K562 (cell line): ENCODE measurements around the gene ATXN1.

Experiments used
- BRD4 ChIP-seq: fragments of 200-600 bp; sonication (generic); IDR thresholded peaks from 2 replicates; pipeline ENCODE4 v1.6.1; 2017; ENCODE audit warnings: inconsistent platforms
- GABPA ChIP-seq: fragments of 200-800 bp; sonication (Bioruptor generic); conservative IDR thresholded peaks from 2 replicates; pipeline ENCODE4 v1.6.1; 2016; ENCODE audit warnings: low read depth, missing genetic modification characterization, missing compliant biosample characterization
- KDM5B ChIP-seq: fragments of 200-600 bp; sonication (generic); IDR thresholded peaks from 2 replicates; pipeline ENCODE4 v1.6.1; 2012; ENCODE audit warnings: low read depth, mild to moderate bottlenecking, moderate library complexity, low read length, control low read depth, inconsistent platforms; ENCODE audit not compliant: insufficient replicate concordance
- NFRKB ChIP-seq: fragments of 450-650 bp; IDR thresholded peaks from 2 replicates; pipeline ENCODE4 v1.6.1; 2016; ENCODE audit warnings: low read depth
- POLR2A ChIP-seq: fragments of 450-650 bp; conservative IDR thresholded peaks from 2 replicates; pipeline ENCODE4 v1.6.1; 2016
- POLR2AphosphoS5 ChIP-seq: IDR thresholded peaks from 2 replicates; pipeline ENCODE4 v1.6.1; 2011; ENCODE audit warnings: mild to moderate bottlenecking, low read depth, low read length, moderate library complexity; ENCODE audit not compliant: control insufficient read depth, insufficient read depth
- TF ChIP-seq, protein P1 (sequence below), 3 experiments: IDR thresholded peaks in 2 of 3; conservative IDR thresholded peaks in 1 of 3; 2 replicates each; pipeline ENCODE4 v1.5.1; 2011 to 2012; ENCODE audit warnings: low read length in 3 of 3, mild to moderate bottlenecking in 3 of 3, control low read depth in 2 of 3, improper control_type of control experiment in 1 of 3, inconsistent platforms in 1 of 3, low read depth in 1 of 3, mixed read lengths in 1 of 3, moderate library complexity in 1 of 3; ENCODE audit not compliant: insufficient read depth in 2 of 3
- TF ChIP-seq, protein P2 (sequence below): sonication (generic); formaldehyde crosslinking; IDR thresholded peaks from 2 replicates; pipeline ENCODE4 v1.4.0; 2020; ENCODE audit warnings: mild to moderate bottlenecking, missing genetic modification reagents
- TF ChIP-seq, protein P3 (sequence below): fragments of 450-650 bp; formaldehyde crosslinking; IDR thresholded peaks from 2 replicates; pipeline ENCODE4 v1.4.0; 2020; ENCODE audit warnings: mild to moderate bottlenecking, moderate library complexity
- TF ChIP-seq, protein P4 (sequence below): sonication (generic); formaldehyde crosslinking; IDR thresholded peaks from 2 replicates; pipeline ENCODE4 v1.8.0; 2023; ENCODE audit warnings: missing genetic modification reagents, mild to moderate bottlenecking, borderline replicate concordance
- TF ChIP-seq, protein P5 (sequence below): sonication (generic); formaldehyde crosslinking; IDR thresholded peaks from 2 replicates; pipeline ENCODE4 v1.8.1; 2023; ENCODE audit warnings: missing genetic modification reagents, mild to moderate bottlenecking, borderline replicate concordance

DNA sequence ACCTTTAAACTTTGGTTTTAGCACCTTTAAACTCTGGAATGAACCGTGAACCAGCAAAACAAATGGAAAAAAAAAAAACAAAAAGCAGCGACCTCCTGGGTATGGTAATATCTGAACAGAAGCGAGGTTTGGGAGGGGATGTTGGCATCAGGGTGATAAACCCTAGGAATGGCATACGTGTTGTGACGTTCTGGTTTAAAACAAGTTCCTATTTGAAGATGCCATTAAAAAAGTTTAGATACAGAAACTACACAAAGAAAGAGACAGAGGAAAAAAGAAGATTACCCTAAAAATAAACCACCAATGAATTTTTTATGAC lies 60.4 kb downstream of the ATXN1 start:
- TF ChIP-seq, protein P1, sequence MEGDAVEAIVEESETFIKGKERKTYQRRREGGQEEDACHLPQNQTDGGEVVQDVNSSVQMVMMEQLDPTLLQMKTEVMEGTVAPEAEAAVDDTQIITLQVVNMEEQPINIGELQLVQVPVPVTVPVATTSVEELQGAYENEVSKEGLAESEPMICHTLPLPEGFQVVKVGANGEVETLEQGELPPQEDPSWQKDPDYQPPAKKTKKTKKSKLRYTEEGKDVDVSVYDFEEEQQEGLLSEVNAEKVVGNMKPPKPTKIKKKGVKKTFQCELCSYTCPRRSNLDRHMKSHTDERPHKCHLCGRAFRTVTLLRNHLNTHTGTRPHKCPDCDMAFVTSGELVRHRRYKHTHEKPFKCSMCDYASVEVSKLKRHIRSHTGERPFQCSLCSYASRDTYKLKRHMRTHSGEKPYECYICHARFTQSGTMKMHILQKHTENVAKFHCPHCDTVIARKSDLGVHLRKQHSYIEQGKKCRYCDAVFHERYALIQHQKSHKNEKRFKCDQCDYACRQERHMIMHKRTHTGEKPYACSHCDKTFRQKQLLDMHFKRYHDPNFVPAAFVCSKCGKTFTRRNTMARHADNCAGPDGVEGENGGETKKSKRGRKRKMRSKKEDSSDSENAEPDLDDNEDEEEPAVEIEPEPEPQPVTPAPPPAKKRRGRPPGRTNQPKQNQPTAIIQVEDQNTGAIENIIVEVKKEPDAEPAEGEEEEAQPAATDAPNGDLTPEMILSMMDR (IDR thresholded peaks at IDR 0.05 in 2 of 3, conservative IDR thresholded peaks at IDR 0.05 in 1 of 3; ENCODE audit: insufficient read depth in 2 of 3, low read depth in 1 of 3, low read length in 3 of 3), result no peak
- TF ChIP-seq, protein P2, sequence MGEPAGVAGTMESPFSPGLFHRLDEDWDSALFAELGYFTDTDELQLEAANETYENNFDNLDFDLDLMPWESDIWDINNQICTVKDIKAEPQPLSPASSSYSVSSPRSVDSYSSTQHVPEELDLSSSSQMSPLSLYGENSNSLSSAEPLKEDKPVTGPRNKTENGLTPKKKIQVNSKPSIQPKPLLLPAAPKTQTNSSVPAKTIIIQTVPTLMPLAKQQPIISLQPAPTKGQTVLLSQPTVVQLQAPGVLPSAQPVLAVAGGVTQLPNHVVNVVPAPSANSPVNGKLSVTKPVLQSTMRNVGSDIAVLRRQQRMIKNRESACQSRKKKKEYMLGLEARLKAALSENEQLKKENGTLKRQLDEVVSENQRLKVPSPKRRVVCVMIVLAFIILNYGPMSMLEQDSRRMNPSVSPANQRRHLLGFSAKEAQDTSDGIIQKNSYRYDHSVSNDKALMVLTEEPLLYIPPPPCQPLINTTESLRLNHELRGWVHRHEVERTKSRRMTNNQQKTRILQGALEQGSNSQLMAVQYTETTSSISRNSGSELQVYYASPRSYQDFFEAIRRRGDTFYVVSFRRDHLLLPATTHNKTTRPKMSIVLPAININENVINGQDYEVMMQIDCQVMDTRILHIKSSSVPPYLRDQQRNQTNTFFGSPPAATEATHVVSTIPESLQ (CRISPR knock-in tag), result no peak
- TF ChIP-seq, protein P3, sequence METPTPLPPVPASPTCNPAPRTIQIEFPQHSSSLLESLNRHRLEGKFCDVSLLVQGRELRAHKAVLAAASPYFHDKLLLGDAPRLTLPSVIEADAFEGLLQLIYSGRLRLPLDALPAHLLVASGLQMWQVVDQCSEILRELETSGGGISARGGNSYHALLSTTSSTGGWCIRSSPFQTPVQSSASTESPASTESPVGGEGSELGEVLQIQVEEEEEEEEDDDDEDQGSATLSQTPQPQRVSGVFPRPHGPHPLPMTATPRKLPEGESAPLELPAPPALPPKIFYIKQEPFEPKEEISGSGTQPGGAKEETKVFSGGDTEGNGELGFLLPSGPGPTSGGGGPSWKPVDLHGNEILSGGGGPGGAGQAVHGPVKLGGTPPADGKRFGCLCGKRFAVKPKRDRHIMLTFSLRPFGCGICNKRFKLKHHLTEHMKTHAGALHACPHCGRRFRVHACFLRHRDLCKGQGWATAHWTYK (CRISPR knock-in tag), result no peak
- no peak for TF ChIP-seq POLR2AphosphoS5
- no peak for TF ChIP-seq GABPA
- TF ChIP-seq, protein P4, sequence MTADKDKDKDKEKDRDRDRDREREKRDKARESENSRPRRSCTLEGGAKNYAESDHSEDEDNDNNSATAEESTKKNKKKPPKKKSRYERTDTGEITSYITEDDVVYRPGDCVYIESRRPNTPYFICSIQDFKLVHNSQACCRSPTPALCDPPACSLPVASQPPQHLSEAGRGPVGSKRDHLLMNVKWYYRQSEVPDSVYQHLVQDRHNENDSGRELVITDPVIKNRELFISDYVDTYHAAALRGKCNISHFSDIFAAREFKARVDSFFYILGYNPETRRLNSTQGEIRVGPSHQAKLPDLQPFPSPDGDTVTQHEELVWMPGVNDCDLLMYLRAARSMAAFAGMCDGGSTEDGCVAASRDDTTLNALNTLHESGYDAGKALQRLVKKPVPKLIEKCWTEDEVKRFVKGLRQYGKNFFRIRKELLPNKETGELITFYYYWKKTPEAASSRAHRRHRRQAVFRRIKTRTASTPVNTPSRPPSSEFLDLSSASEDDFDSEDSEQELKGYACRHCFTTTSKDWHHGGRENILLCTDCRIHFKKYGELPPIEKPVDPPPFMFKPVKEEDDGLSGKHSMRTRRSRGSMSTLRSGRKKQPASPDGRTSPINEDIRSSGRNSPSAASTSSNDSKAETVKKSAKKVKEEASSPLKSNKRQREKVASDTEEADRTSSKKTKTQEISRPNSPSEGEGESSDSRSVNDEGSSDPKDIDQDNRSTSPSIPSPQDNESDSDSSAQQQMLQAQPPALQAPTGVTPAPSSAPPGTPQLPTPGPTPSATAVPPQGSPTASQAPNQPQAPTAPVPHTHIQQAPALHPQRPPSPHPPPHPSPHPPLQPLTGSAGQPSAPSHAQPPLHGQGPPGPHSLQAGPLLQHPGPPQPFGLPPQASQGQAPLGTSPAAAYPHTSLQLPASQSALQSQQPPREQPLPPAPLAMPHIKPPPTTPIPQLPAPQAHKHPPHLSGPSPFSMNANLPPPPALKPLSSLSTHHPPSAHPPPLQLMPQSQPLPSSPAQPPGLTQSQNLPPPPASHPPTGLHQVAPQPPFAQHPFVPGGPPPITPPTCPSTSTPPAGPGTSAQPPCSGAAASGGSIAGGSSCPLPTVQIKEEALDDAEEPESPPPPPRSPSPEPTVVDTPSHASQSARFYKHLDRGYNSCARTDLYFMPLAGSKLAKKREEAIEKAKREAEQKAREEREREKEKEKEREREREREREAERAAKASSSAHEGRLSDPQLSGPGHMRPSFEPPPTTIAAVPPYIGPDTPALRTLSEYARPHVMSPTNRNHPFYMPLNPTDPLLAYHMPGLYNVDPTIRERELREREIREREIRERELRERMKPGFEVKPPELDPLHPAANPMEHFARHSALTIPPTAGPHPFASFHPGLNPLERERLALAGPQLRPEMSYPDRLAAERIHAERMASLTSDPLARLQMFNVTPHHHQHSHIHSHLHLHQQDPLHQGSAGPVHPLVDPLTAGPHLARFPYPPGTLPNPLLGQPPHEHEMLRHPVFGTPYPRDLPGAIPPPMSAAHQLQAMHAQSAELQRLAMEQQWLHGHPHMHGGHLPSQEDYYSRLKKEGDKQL (CRISPR knock-in tag), result no peak
- TF ChIP-seq, protein P5, sequence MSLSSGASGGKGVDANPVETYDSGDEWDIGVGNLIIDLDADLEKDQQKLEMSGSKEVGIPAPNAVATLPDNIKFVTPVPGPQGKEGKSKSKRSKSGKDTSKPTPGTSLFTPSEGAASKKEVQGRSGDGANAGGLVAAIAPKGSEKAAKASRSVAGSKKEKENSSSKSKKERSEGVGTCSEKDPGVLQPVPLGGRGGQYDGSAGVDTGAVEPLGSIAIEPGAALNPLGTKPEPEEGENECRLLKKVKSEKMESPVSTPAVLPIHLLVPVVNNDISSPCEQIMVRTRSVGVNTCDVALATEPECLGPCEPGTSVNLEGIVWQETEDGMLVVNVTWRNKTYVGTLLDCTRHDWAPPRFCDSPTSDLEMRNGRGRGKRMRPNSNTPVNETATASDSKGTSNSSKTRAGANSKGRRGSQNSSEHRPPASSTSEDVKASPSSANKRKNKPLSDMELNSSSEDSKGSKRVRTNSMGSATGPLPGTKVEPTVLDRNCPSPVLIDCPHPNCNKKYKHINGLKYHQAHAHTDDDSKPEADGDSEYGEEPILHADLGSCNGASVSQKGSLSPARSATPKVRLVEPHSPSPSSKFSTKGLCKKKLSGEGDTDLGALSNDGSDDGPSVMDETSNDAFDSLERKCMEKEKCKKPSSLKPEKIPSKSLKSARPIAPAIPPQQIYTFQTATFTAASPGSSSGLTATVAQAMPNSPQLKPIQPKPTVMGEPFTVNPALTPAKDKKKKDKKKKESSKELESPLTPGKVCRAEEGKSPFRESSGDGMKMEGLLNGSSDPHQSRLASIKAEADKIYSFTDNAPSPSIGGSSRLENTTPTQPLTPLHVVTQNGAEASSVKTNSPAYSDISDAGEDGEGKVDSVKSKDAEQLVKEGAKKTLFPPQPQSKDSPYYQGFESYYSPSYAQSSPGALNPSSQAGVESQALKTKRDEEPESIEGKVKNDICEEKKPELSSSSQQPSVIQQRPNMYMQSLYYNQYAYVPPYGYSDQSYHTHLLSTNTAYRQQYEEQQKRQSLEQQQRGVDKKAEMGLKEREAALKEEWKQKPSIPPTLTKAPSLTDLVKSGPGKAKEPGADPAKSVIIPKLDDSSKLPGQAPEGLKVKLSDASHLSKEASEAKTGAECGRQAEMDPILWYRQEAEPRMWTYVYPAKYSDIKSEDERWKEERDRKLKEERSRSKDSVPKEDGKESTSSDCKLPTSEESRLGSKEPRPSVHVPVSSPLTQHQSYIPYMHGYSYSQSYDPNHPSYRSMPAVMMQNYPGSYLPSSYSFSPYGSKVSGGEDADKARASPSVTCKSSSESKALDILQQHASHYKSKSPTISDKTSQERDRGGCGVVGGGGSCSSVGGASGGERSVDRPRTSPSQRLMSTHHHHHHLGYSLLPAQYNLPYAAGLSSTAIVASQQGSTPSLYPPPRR (CRISPR knock-in tag), result no peak
- TF ChIP-seq NFRKB, result no peak
- no peak for TF ChIP-seq BRD4
- TF ChIP-seq POLR2A, result no peak
- no peak for TF ChIP-seq KDM5B
